Peyer's patch (tissue), 4 donors: ENCODE results near the gene SPATS2.

Experiments
- CTCF ChIP-seq, 6 experiments: fragments of 450-650 bp in 4 of 6; fragments of 200-600 bp in 2 of 6; sonication (generic) in 1 of 6; IDR thresholded peaks; one replicate each; pipeline ENCODE4 v1.5.1; 2017 to 2019; ENCODE audit warnings: antibody characterized with exemption in 6 of 6, mild to moderate bottlenecking in 3 of 6, moderate library complexity in 1 of 6
- POLR2A ChIP-seq, 2 donors: fragments of 450-650 bp; IDR thresholded peaks; one replicate each; pipeline ENCODE4 v1.5.1; 2017; ENCODE audit warnings: antibody characterized with exemption in 2 of 2, mild to moderate bottlenecking in 2 of 2, moderate library complexity in 2 of 2

GRCh38 chr12:49335118-49335954 lies 31.9 kb upstream of the SPATS2 start:
- TF ChIP-seq CTCF (IDR thresholded peaks at IDR 0.05) (no peak), POLR2A (IDR thresholded peaks at IDR 0.05) (no peak)
